Karpas-422 (cell line): ENCODE data around the gene PSME1. TPM values are rescaled to one million over a fixed set of nuclear protein-coding genes. Genes with fewer than 3 reads are reported as not detected.

Experiments
- DNase-seq: peaks from one replicate; pipeline ENCODE4 v3.0.0-alpha.2; 2015
- H2AFZ ChIP-seq: fragments of 200-600 bp; sonication (generic); 2 replicates; pipeline ENCODE4 v1.6.1; 2014; ENCODE audit warnings: antibody characterized with exemption, low read length, mixed read lengths
- H3K27ac ChIP-seq: fragments of 200-600 bp; sonication (generic); 2 replicates; pipeline ENCODE4 v1.5.1; 2014; ENCODE audit warnings: mild to moderate bottlenecking, low read length, moderate library complexity
- H3K27me3 ChIP-seq: fragments of 200-600 bp; sonication (generic); 2 replicates; pipeline ENCODE4 v1.6.1; 2014; ENCODE audit warnings: low read length, mixed read lengths
- H3K36me3 ChIP-seq: fragments of 200-600 bp; sonication (generic); 2 replicates; pipeline ENCODE4 v1.6.1; 2014; ENCODE audit warnings: low read length, mixed read lengths; ENCODE audit not compliant: insufficient read depth
- H3K4me1 ChIP-seq: fragments of 200-600 bp; sonication (generic); 2 replicates; pipeline ENCODE4 v1.6.1; 2014; ENCODE audit warnings: mild to moderate bottlenecking, low read length, mixed read lengths
- H3K4me2 ChIP-seq: fragments of 200-600 bp; sonication (generic); 2 replicates; pipeline ENCODE4 v1.6.1; 2014; ENCODE audit warnings: low read length, low read depth, mild to moderate bottlenecking; ENCODE audit not compliant: poor library complexity, severe bottlenecking
- H3K4me3 ChIP-seq: fragments of 200-600 bp; sonication (generic); 2 replicates; pipeline ENCODE4 v1.5.1; 2014; ENCODE audit warnings: mild to moderate bottlenecking, antibody characterized with exemption, low read length, mixed read lengths
- H3K79me2 ChIP-seq: fragments of 200-600 bp; sonication (generic); 2 replicates; pipeline ENCODE4 v1.6.1; 2014; ENCODE audit warnings: mild to moderate bottlenecking, low read length, mixed read lengths
- H3K9ac ChIP-seq: fragments of 200-600 bp; sonication (generic); 2 replicates; pipeline ENCODE4 v1.6.0; 2014; ENCODE audit warnings: low read length
- H3K9me2 ChIP-seq: fragments of 200-600 bp; sonication (generic), shearing (Covaris generic); replicated peaks from 2 replicates; pipeline ENCODE4 v1.6.0; 2014; ENCODE audit warnings: mild to moderate bottlenecking, low read length, moderate library complexity; ENCODE audit not compliant: insufficient read depth
- H3K9me3 ChIP-seq: fragments of 300-700, 200-600 bp; sonication (generic); 2 replicates; pipeline ENCODE4 v1.6.1; 2014; ENCODE audit warnings: low read length, mixed read lengths
- H4K20me1 ChIP-seq: fragments of 200-600 bp; sonication (generic); 2 replicates; pipeline ENCODE4 v1.6.1; 2014; ENCODE audit warnings: mild to moderate bottlenecking, antibody characterized with exemption, low read length, low read depth; ENCODE audit not compliant: insufficient read depth
- total RNA-seq: library from RNA; depleted of rRNA; stranded (reverse); fragments of >200 nt; shearing (Covaris generic); gene quantifications from 2 replicates; pipeline ENCODE4 v1.2.3, GENCODE V29; 2014; ENCODE audit warnings: low replicate concordance

PSME1 gene
- total RNA-seq, 1 experiment from 2014 or later: 435 TPM

DNA sequence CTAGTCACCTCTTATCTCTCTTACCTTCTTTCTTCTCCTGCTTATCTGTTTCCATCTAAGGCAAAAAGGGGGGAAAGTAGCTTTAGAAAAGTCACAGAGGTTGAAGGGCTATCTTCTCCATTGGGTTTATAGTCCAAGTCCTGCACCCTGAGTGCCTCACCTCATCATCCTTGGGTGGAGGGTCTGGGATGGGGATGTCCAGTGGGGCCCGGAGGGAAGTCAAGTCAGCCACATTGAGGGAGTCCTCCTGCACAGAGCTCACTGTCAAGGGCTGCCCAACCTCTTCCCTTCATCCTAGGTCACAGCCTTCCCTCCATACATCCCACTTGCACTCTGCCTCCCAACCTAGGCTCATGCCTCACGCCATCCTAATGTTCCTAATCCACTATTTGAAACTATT is 9.2 kb downstream of the PSME1 start:
- Histone ChIP-seq H3K9ac (peak overlapping the region; percentile 99), H3K27ac (peak overlapping the region; percentile 82), H3K9me2 (no peaks in the 10 kb centered on the region), H3K36me3 (peaks cover 20% of the 10 kb centered on the region), H3K79me2 (peaks cover 67% of the 10 kb centered on the region), H3K27me3 (no peaks in the 10 kb centered on the region), H3K9me3 (no peaks in the 10 kb centered on the region), H3K4me3 (peak overlapping the region; percentile 98), H2AFZ (no peak overlapping the region), H3K4me2 (peak overlapping the region; percentile 89), H3K4me1 (peaks cover 54% of the 10 kb centered on the region), H4K20me1 (peaks cover 12% of the 10 kb centered on the region)
- DNase-seq: no peak

DNA sequence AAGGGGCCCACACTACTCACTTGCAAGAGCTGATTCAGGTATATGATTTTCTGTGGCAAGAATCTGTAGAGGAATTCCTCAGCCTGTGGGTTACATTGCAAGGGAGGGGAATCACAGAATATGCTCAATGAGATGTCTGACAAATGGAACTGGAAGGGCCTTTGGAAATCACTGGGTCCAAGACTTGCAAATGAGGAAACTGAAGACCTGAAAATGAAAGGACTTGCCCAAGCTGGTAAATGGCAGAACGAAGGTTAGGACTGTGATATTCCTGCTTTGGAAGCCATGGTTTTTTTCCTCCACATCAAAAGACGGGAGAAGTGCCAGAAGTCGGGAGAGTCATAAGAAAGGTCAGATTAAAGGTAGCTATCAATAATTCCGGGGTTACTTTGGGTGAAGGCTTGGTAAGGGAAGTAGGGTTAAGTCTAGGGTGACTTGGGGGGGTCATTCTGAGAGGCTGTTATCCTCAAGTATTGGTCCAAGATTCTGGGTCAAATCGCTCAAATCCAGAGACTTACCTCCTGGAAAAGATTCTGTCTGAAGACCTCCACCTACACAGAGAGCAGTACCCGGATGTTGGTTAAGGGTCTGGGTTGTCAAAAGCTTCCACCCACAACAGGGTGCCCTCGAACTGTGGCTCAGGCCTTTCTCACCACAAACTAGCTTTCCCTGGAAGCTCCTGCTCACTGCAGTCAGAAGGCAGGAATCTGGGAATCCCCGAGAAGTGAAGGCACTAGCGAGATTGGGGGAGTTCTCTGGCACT is 9.9 kb downstream of the PSME1 start:
- no peaks in the 10 kb centered on the region for H3K27me3 ChIP-seq
- peak overlapping the region; percentile 98 for H3K4me3 ChIP-seq
- no peaks in the 10 kb centered on the region for H3K9me3 ChIP-seq
- peaks cover 12% of the 10 kb centered on the region for H4K20me1 ChIP-seq
- H3K4me2 ChIP-seq: peak overlapping the region; percentile 89
- H2AFZ ChIP-seq: peak overlapping the region; percentile 34; the same call in 1 of the 2 replicates
- DNase-seq: peak; percentile 73
- H3K27ac ChIP-seq: peak overlapping the region; percentile 82
- H3K36me3 ChIP-seq: peaks cover 26% of the 10 kb centered on the region
- peaks cover 67% of the 10 kb centered on the region for H3K79me2 ChIP-seq
- peaks cover 54% of the 10 kb centered on the region for H3K4me1 ChIP-seq
- peak overlapping the region; percentile 99 for H3K9ac ChIP-seq
- H3K9me2 ChIP-seq: no peaks in the 10 kb centered on the region

DNA sequence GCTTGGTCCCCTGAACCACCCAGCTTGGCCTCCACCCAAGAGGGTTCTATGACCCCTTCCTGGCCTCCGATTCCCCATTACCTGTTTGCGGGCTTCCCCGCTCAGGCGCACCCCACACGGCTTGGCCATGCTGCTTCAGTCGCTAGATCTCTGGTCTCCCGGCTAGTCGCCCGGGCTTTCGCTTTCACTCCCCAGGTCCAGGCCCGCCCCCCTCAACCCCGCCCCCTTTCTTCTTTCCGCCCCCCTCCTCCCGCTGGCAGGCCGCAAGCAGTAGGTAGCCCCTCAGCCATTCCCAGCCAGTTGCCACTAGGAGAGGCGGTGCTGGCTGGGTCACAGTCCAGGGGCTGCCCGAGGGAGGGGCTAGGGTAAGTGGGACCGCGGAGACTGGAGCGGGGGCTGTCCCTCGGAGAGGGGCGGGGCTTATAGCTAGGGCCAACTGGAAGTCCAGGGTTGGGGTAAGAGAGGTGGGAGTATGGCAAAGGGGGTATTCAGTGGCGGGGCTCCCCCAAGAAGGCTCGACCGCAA is 10.5 kb downstream of the PSME1 start, which contains the start of gene PSME2:
PSME2 (minus strand) TSS at position 158 of the 525 bp plus-strand sequence; CDS start at position 129, 29 bp downstream.
- H3K9ac ChIP-seq: peak within 1 kb of the TSS; percentile 99
- H3K9me2 ChIP-seq: no peaks in the 10 kb centered on the region
- peaks cover 66% of the 10 kb centered on the region for H3K79me2 ChIP-seq
- H4K20me1 ChIP-seq: peaks cover 12% of the 10 kb centered on the region
- H2AFZ ChIP-seq: peak within 1 kb of the TSS; percentile 73; the same call in 1 of the 2 replicates
- peaks cover 54% of the 10 kb centered on the region for H3K4me1 ChIP-seq
- DNase-seq: peak; percentile 99
- no peaks in the 10 kb centered on the region for H3K9me3 ChIP-seq
- peak within 1 kb of the TSS; percentile 98 for H3K4me3 ChIP-seq
- peaks cover 33% of the 10 kb centered on the region for H3K36me3 ChIP-seq
- no peaks in the 10 kb centered on the region for H3K27me3 ChIP-seq
- peak within 1 kb of the TSS; percentile 82 for H3K27ac ChIP-seq
- H3K4me2 ChIP-seq: peak within 1 kb of the TSS; percentile 89

DNA sequence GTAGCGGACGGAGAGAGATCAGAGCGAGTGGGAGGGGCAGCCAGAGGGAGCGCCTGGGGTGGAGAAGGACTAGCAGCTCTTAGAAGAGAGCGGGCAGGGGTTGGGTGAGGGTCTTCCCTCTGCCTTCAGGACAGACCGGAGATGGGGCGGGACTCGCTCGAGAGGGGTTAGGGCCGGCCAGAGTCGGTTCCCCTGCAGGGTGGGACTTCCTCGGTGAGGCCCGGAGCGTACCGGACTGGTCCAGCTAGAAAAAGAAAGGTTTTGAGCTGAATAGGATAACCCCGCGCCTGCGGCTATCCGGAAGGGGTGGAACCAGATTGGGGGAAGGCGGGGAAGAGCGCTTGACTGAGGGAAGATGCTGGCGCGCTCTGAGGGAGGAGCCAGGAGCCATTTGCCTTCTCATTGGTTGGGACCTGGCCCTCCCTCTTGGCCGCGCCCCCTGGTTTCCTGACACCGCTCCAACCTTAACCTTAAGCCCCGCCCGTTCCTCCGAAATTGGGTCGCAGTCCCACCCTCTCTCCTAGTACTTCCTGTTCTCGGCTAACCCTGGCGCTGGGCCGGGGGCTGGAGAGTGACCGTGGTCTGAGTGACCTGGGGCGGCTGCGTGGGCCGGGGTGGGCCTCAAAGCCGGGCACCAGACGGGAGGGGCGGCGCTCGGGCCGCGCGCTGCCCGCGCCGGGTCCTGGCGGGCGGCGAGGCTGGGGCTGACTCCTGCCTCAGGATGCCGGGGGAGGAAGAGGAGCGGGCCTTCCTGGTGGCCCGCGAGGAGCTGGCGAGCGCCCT is 11.2 kb downstream of the PSME1 start, which contains the start of gene RNF31:
RNF31 (plus strand) TSS at position 521 of the 783 bp plus-strand sequence; CDS start at position 722, 201 bp downstream.
- Histone ChIP-seq H3K27ac (peak within 1 kb of the TSS; percentile 82), H3K79me2 (peaks cover 66% of the 10 kb centered on the region), H2AFZ (peak within 1 kb of the TSS; percentile 73; the same call in 1 of the 2 replicates), H3K4me3 (peak within 1 kb of the TSS; percentile 98), H3K4me1 (peaks cover 49% of the 10 kb centered on the region), H3K4me2 (peak within 1 kb of the TSS; percentile 89), H3K36me3 (peaks cover 38% of the 10 kb centered on the region), H3K9ac (peak within 1 kb of the TSS; percentile 99), H3K9me3 (no peaks in the 10 kb centered on the region), H4K20me1 (peaks cover 12% of the 10 kb centered on the region), H3K27me3 (no peaks in the 10 kb centered on the region), H3K9me2 (no peaks in the 10 kb centered on the region)
- peak; percentile 100 for DNase-seq

DNA sequence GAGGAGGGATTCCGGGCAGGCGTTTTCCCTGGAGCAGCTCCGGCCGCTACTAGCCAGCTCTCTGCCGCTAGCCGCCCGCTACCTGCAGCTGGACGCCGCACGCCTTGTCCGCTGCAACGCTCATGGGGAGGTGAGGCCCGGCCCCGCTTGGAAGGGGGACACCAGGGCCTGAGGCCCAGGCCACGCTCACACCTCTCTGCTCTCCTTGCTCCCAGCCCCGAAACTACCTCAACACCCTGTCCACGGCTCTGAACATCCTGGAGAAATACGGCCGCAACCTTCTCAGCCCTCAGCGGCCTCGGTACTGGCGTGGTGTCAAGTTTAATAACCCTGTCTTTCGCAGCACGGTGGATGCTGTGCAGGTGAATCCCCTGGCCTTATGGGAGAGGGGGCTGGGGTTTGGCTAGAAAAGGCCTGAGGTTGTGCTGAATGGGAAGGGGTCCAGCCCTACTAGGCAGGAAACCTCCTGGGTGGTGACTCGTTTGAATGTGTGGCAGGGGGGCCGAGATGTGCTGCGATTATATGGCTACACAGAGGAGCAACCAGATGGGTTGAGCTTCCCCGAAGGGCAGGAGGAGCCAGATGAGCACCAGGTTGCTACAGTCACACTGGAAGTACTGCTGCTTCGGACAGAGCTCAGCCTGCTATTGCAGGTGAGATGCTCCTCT is 11.9 kb downstream of the PSME1 start:
- H3K9me3 ChIP-seq: no peaks in the 10 kb centered on the region

DNA sequence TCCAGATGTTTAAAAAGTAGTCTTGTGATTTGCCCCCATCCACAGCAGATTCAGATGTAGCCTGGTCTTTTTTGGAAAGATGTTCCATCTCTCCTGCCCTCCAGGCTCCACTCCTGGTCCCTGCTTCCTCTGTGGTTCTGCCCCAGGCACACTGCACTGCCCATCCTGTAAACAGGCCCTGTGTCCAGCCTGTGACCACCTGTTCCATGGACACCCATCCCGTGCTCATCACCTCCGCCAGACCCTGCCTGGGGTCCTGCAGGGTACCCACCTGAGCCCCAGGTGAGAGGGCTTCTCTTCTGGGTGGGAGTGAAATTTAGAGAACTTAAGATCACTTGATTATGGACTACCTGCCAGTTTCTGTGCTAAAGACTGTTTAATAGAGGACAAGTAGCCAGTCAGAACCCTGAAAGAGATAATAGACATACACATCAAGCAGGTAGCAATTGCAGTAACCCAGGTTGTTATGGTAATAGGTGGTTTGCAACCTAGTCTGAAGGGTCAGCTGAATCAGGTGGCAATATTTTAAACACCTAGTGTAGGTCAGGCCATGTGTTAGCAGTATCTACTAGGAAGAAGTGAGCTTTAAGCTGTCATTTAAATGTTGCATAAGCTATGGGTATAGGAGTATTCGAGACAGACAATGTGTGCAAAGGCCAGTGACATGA is 13.4 kb downstream of the PSME1 start:
- H4K20me1 ChIP-seq: peaks cover 12% of the 10 kb centered on the region
- H3K36me3 ChIP-seq: peaks cover 38% of the 10 kb centered on the region
- H3K9ac ChIP-seq: 0 out of 2 replicates have a peak overlapping the region, but pooled peaks have one; percentile 11
- H3K4me1 ChIP-seq: peaks cover 29% of the 10 kb centered on the region
- no peak for DNase-seq
- H2AFZ ChIP-seq: no peak overlapping the region
- no peaks in the 10 kb centered on the region for H3K9me3 ChIP-seq
- H3K79me2 ChIP-seq: peaks cover 58% of the 10 kb centered on the region
- H3K4me2 ChIP-seq: no peak overlapping the region
- no peak overlapping the region for H3K27ac ChIP-seq
- H3K9me2 ChIP-seq: no peaks in the 10 kb centered on the region
- H3K27me3 ChIP-seq: no peaks in the 10 kb centered on the region
- no peak overlapping the region for H3K4me3 ChIP-seq

More for the DNA sequence above, 11.9 kb downstream of the PSME1 start:
- Histone ChIP-seq H3K9me2 (no peaks in the 10 kb centered on the region), H3K4me3 (peak overlapping the region; percentile 98), H4K20me1 (peaks cover 12% of the 10 kb centered on the region), H3K79me2 (peaks cover 66% of the 10 kb centered on the region), H3K27ac (peak overlapping the region; percentile 43; the same call in 1 of the 2 replicates), H3K36me3 (peaks cover 38% of the 10 kb centered on the region), H3K4me2 (peak overlapping the region; percentile 89), H3K9ac (peak overlapping the region; percentile 98), H2AFZ (no peak overlapping the region), H3K4me1 (peaks cover 43% of the 10 kb centered on the region), H3K27me3 (no peaks in the 10 kb centered on the region)
- DNase-seq: peak; percentile 72

DNA sequence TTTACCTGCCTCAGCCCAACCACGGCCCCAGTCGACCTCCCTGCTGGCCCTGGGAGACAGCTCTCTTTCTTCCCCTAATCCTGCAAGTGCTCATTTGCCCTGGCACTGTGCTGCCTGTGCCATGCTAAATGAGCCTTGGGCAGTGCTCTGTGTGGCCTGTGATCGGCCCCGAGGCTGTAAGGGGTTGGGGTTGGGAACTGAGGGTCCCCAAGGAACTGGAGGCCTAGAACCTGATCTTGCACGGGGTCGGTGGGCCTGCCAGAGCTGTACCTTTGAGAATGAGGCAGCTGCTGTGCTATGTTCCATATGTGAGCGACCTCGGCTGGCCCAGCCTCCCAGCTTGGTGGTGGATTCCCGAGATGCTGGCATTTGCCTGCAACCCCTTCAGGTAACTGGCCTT is 14.1 kb downstream of the PSME1 start:
- Histone ChIP-seq H2AFZ (no peak overlapping the region), H3K79me2 (peaks cover 51% of the 10 kb centered on the region), H3K27me3 (no peaks in the 10 kb centered on the region), H3K36me3 (peaks cover 38% of the 10 kb centered on the region), H3K4me1 (peaks cover 22% of the 10 kb centered on the region), H3K4me2 (no peak overlapping the region), H3K9me2 (no peaks in the 10 kb centered on the region), H3K9me3 (no peaks in the 10 kb centered on the region), H4K20me1 (peaks cover 12% of the 10 kb centered on the region), H3K4me3 (no peak overlapping the region), H3K9ac (no peak overlapping the region), H3K27ac (no peak overlapping the region)
- DNase-seq: no peak
